ENCODE data around the gene GMPPB. TPM values are rescaled to one million over a fixed set of nuclear protein-coding genes. Genes with fewer than 3 reads are reported as not detected.
"Not testable (repeated sequence)": the region's sequence is repeated elsewhere in the genome, so short reads cannot be mapped to it uniquely, and the experiment has no call there.

Gene GMPPB
- polyA plus RNA-seq, 1 donor (not counting 4 experiments of a cell fraction or from before 2014, with no cell fraction given), result 17.4 TPM

GRCh38 chr3:49690856-49691255 is 32.9 kb downstream of the GMPPB start:
- H3K4me1 ChIP-seq (ENCODE audit: control insufficient read depth, extremely low read depth, insufficient read depth, low read length); H3K9me3 ChIP-seq (ENCODE audit: control insufficient read depth, low read depth, low read length); DNase-seq (ENCODE audit: low read depth, low spot score); dilution Hi-C loops (cut with MboI; ENCODE audit: extremely low pct_ligation_motif_present, low sequenced_read_pairs); H2AFZ ChIP-seq (ENCODE audit: control insufficient read depth, low read length); H3K4me3 ChIP-seq (ENCODE audit: control insufficient read depth in 2 of 3, extremely low read depth in 1 of 3, insufficient read depth in 2 of 3, low read depth in 1 of 3, low read length in 3 of 3); H3K9me1 ChIP-seq (ENCODE audit: control insufficient read depth, extremely low read depth, insufficient read depth, low read length); H4K20me1 ChIP-seq (ENCODE audit: control insufficient read depth, extremely low read depth, insufficient read depth, low read length); H3K4me2 ChIP-seq (ENCODE audit: control insufficient read depth, extremely low read depth, insufficient read depth, low read depth, low read length); H3K9ac ChIP-seq (ENCODE audit: control insufficient read depth, extremely low read depth, insufficient read depth, low read length); H3K27ac ChIP-seq (ENCODE audit: control insufficient read depth, insufficient read depth, low read length); FAIRE-seq; H3K36me3 ChIP-seq (ENCODE audit: control insufficient read depth in 2 of 2, extremely low read depth in 1 of 2, insufficient read depth in 2 of 2, low read length in 2 of 2); H3K27me3 ChIP-seq (ENCODE audit: control insufficient read depth, extremely low read depth, insufficient read depth, low read length): not testable (repeated sequence)
- H3K79me2 ChIP-seq (ENCODE audit: control insufficient read depth, insufficient read depth, low read length), result peaks cover 24% of the 10 kb centered on the region

- peaks cover 24% of the 10 kb centered on the region for H3K79me2 ChIP-seq (ENCODE audit: control insufficient read depth, insufficient read depth, low read length)
- H3K36me3 ChIP-seq (ENCODE audit: control insufficient read depth in 2 of 2, extremely low read depth in 1 of 2, insufficient read depth in 2 of 2, low read length in 2 of 2); dilution Hi-C loops (cut with MboI; ENCODE audit: extremely low pct_ligation_motif_present, low sequenced_read_pairs); H3K9me1 ChIP-seq (ENCODE audit: control insufficient read depth, extremely low read depth, insufficient read depth, low read length); H3K4me1 ChIP-seq (ENCODE audit: control insufficient read depth, extremely low read depth, insufficient read depth, low read length); DNase-seq (ENCODE audit: low read depth, low spot score); H3K27me3 ChIP-seq (ENCODE audit: control insufficient read depth, extremely low read depth, insufficient read depth, low read length); FAIRE-seq; H3K9me3 ChIP-seq (ENCODE audit: control insufficient read depth, low read depth, low read length); H4K20me1 ChIP-seq (ENCODE audit: control insufficient read depth, extremely low read depth, insufficient read depth, low read length): not testable (repeated sequence)
- peak overlapping the region; percentile 84 for H3K9ac ChIP-seq (ENCODE audit: control insufficient read depth, extremely low read depth, insufficient read depth, low read length)
- peak overlapping the region; percentile 94 for H3K4me2 ChIP-seq (ENCODE audit: control insufficient read depth, extremely low read depth, insufficient read depth, low read depth, low read length)
- H2AFZ ChIP-seq (ENCODE audit: control insufficient read depth, low read length), result peak overlapping the region; percentile 85
- peak overlapping the region; percentile 54 for H3K27ac ChIP-seq (ENCODE audit: control insufficient read depth, insufficient read depth, low read length)
- peak overlapping the region; percentile 83 to 92 (median 86) for H3K4me3 ChIP-seq (ENCODE audit: control insufficient read depth in 2 of 3, extremely low read depth in 1 of 3, insufficient read depth in 2 of 3, low read depth in 1 of 3, low read length in 3 of 3)
Observed at GRCh38 chr3:49689908-49690624, 33.7 kb downstream of the GMPPB start.

GRCh38 chr3:49689046-49689907 is 34.5 kb downstream of the GMPPB start, which contains the start of the genes MST1 and RNF123:
Gene MST1, minus strand, starts transcription at chr3:49689474. Its CDS starts 783 bp downstream, at chr3:49688691.
Gene RNF123, plus strand, starts transcription at chr3:49689557. Its CDS starts 1,609 bp downstream, at chr3:49691166.
- no peak for FAIRE-seq
- Histone ChIP-seq H4K20me1 (ENCODE audit: control insufficient read depth, extremely low read depth, insufficient read depth, low read length) (no peaks in the 10 kb centered on the region), H3K9ac (ENCODE audit: control insufficient read depth, extremely low read depth, insufficient read depth, low read length) (peak within 1 kb of the TSS; percentile 84), H3K27me3 (ENCODE audit: control insufficient read depth, extremely low read depth, insufficient read depth, low read length) (no peaks in the 10 kb centered on the region), H3K36me3 (ENCODE audit: control insufficient read depth in 2 of 2, extremely low read depth in 1 of 2, insufficient read depth in 2 of 2, low read length in 2 of 2) (no peaks in the 10 kb centered on the region), H3K27ac (ENCODE audit: control insufficient read depth, insufficient read depth, low read length) (peak within 1 kb of the TSS; percentile 54), H3K79me2 (ENCODE audit: control insufficient read depth, insufficient read depth, low read length) (peaks cover 20% of the 10 kb centered on the region), H3K4me1 (ENCODE audit: control insufficient read depth, extremely low read depth, insufficient read depth, low read length) (peaks cover 9% of the 10 kb centered on the region), H3K4me3 (ENCODE audit: control insufficient read depth in 2 of 3, extremely low read depth in 1 of 3, insufficient read depth in 2 of 3, low read depth in 1 of 3, low read length in 3 of 3) (peak within 1 kb of the TSS; percentile 83 to 92 (median 86)), H3K9me1 (ENCODE audit: control insufficient read depth, extremely low read depth, insufficient read depth, low read length) (no peaks in the 10 kb centered on the region), H2AFZ (ENCODE audit: control insufficient read depth, low read length) (peak within 1 kb of the TSS; percentile 85), H3K4me2 (ENCODE audit: control insufficient read depth, extremely low read depth, insufficient read depth, low read depth, low read length) (peak within 1 kb of the TSS; percentile 94), H3K9me3 (ENCODE audit: control insufficient read depth, low read depth, low read length) (no peaks in the 10 kb centered on the region)
- dilution Hi-C loops (cut with MboI; ENCODE audit: extremely low pct_ligation_motif_present, low sequenced_read_pairs), result no loop called here
- TF ChIP-seq EZH2 (IDR thresholded peaks at IDR 0.05; ENCODE audit: low read length) (no peak), CTCF (optimal IDR thresholded peaks at IDR 0.05 in 1 of 3, IDR thresholded peaks at IDR 0.05 in 1 of 3, conservative IDR thresholded peaks at IDR 0.05 in 1 of 3; ENCODE audit: extremely low read depth in 1 of 3, insufficient read depth in 2 of 3, low read length in 3 of 3) (peak in 1 of 3 experiments; percentile 40)
- DNase-seq (ENCODE audit: low read depth, low spot score), result no peak

GRCh38 chr3:49688338-49689045 is 35.3 kb downstream of the GMPPB start:
- peak overlapping the region; percentile 94 for H3K4me2 ChIP-seq (ENCODE audit: control insufficient read depth, extremely low read depth, insufficient read depth, low read depth, low read length)
- H3K4me1 ChIP-seq (ENCODE audit: control insufficient read depth, extremely low read depth, insufficient read depth, low read length); H3K9me3 ChIP-seq (ENCODE audit: control insufficient read depth, low read depth, low read length); DNase-seq (ENCODE audit: low read depth, low spot score); FAIRE-seq; H3K9me1 ChIP-seq (ENCODE audit: control insufficient read depth, extremely low read depth, insufficient read depth, low read length); H2AFZ ChIP-seq (ENCODE audit: control insufficient read depth, low read length); H3K36me3 ChIP-seq (ENCODE audit: control insufficient read depth in 2 of 2, extremely low read depth in 1 of 2, insufficient read depth in 2 of 2, low read length in 2 of 2); H4K20me1 ChIP-seq (ENCODE audit: control insufficient read depth, extremely low read depth, insufficient read depth, low read length); H3K27me3 ChIP-seq (ENCODE audit: control insufficient read depth, extremely low read depth, insufficient read depth, low read length); dilution Hi-C loops (cut with MboI; ENCODE audit: extremely low pct_ligation_motif_present, low sequenced_read_pairs): not testable (repeated sequence)
- H3K27ac ChIP-seq (ENCODE audit: control insufficient read depth, insufficient read depth, low read length), result peak overlapping the region; percentile 54
- peaks cover 19% of the 10 kb centered on the region for H3K79me2 ChIP-seq (ENCODE audit: control insufficient read depth, insufficient read depth, low read length)
- peak overlapping the region; percentile 83 to 92 (median 86) for H3K4me3 ChIP-seq (ENCODE audit: control insufficient read depth in 2 of 3, extremely low read depth in 1 of 3, insufficient read depth in 2 of 3, low read depth in 1 of 3, low read length in 3 of 3)
- peak overlapping the region; percentile 84 for H3K9ac ChIP-seq (ENCODE audit: control insufficient read depth, extremely low read depth, insufficient read depth, low read length)

Measured in keratinocyte (primary cell).